Measurements from ENCODE around the gene NSMF.

DNA sequence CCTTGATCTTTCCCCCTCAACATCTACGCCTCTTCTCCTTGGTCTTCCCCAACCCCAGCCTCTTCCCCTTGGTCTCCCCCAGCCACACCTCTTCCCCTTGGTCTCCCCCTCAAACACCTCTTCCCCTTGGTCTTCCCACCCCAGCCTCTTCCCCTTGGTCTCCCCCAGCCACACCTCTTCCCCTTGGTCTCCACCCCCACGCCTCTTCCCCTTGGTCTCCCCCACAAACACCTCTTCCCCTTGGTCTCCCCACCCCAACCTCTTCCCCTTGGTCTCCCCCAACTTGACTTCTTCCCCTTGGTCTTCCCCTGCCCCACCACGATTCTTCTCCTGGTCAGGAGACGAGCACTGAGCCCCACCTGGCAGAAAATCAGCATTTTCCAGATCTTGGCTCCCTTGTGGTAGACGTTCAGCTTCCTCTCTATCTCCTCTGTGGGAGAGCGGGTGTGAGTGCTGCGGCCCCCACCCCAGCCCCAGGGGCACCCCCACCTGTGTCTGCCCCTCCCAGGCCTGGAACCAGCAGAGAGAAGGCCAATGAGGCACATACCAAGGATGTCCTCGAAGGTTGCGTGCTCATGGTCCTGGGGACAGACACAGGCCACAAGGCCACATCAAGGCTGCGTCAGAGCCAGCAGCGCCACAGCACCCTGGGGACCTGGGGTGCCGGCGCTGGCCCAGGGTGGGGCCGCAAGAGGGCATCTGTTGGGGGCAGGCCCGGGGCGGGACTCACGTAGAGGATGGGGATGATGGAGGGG is 7.0 kb downstream of the NSMF start:
- no peak for TF ChIP-seq EZH2 (IDR thresholded peaks at IDR 0.05; ENCODE audit: borderline replicate concordance, low read length)
- TF ChIP-seq, protein P1, sequence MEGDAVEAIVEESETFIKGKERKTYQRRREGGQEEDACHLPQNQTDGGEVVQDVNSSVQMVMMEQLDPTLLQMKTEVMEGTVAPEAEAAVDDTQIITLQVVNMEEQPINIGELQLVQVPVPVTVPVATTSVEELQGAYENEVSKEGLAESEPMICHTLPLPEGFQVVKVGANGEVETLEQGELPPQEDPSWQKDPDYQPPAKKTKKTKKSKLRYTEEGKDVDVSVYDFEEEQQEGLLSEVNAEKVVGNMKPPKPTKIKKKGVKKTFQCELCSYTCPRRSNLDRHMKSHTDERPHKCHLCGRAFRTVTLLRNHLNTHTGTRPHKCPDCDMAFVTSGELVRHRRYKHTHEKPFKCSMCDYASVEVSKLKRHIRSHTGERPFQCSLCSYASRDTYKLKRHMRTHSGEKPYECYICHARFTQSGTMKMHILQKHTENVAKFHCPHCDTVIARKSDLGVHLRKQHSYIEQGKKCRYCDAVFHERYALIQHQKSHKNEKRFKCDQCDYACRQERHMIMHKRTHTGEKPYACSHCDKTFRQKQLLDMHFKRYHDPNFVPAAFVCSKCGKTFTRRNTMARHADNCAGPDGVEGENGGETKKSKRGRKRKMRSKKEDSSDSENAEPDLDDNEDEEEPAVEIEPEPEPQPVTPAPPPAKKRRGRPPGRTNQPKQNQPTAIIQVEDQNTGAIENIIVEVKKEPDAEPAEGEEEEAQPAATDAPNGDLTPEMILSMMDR (conservative IDR thresholded peaks at IDR 0.05 in 1 of 2, IDR thresholded peaks at IDR 0.05 in 1 of 2; ENCODE audit: extremely low read depth in 1 of 2, insufficient read depth in 1 of 2, low read depth in 1 of 2, low read length in 2 of 2) = no peak

Data from mammary epithelial cell (primary cell).